ENCODE results near the gene CAST.
"Not testable (repeated sequence)": the region's sequence is repeated elsewhere in the genome, so short reads cannot be mapped to it uniquely, and the experiment has no call there.

CAST gene

DNA sequence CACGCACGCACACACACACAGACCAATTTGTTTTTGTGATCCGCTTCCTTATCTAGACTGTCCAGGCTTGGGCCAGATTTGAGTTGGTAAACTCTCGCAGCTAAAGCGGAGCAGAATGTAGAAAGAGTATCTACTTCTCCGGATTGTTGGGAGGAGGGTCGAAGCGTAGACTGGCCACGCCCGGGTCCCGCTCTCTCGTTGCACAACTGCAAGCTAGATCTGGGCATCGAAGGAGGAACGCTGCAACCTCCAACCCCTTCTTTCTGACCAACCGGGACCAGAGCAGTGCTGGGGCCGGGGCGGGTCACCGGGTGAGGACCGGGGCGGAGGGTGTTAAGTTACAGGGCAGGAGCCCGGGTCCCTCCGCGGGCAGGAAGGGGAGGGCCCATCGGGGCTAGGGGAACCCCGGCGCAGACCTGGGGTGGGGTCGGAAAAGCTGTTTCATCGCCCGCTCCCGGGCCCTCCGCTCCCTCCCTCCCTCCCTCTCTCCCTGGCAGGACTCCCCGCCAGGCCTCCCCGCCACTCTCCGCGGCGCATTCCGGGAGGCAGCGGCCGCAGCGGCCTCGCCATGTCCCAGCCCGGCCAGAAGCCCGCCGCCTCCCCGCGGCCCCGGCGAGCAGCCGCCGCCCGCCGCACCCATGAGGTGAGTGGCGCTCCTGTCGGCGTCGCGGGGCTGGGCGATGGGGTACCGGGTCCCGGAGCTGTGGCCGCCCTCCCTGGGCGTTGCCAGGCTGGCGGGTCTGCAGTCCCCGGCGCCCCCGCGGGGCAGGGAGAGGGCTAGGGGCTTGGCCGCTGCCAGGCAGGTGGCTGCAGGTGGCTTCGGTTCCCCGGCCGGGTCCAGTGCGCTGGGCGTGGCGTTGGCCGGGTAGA, at the start of gene CAST:
Gene CAST (plus strand): TSS at position 522 of the 870 bp plus-strand sequence. CDS start 47 bp downstream, at position 569.
- peak; percentile 79 for DNase-seq (ENCODE audit: low read depth)
- H3K4me3 ChIP-seq (ENCODE audit: low read depth, low read length) = peak within 1 kb of the TSS; percentile 65
- TF ChIP-seq, protein P1, sequence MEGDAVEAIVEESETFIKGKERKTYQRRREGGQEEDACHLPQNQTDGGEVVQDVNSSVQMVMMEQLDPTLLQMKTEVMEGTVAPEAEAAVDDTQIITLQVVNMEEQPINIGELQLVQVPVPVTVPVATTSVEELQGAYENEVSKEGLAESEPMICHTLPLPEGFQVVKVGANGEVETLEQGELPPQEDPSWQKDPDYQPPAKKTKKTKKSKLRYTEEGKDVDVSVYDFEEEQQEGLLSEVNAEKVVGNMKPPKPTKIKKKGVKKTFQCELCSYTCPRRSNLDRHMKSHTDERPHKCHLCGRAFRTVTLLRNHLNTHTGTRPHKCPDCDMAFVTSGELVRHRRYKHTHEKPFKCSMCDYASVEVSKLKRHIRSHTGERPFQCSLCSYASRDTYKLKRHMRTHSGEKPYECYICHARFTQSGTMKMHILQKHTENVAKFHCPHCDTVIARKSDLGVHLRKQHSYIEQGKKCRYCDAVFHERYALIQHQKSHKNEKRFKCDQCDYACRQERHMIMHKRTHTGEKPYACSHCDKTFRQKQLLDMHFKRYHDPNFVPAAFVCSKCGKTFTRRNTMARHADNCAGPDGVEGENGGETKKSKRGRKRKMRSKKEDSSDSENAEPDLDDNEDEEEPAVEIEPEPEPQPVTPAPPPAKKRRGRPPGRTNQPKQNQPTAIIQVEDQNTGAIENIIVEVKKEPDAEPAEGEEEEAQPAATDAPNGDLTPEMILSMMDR (IDR thresholded peaks at IDR 0.05; ENCODE audit: low read depth, low read length, missing control alignments) = no peak

DNA sequence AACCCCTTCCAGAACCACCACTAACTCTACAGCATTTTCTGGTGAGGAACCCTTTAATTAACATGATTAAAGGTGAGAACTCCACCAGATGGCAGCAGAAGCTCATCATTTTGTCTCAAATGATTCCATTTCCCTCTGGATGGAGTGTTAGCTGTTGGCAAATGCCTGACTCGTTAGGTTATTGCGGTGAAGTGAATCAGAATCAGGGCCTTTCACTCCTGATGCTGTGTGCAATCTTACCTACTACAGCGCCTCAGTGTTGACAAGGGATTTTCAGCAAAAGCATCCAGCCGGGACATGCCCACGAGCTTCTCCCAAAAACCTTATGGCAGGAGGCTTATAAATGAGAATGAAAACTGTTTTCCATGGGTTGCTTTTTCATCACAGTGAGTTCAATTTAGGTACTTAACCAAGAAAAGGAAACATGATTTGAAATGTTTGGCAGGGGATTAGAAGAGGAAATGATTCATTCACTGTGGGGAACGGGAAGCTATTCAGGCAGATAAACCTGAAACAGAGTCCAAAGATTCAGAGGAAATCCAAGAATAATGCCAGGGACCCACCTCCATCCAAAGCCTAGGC, 48.0 kb upstream of the CAST start:
- H3K4me3 ChIP-seq (ENCODE audit: low read depth, low read length) = no peak overlapping the region
- TF ChIP-seq, protein P1 (IDR thresholded peaks at IDR 0.05; ENCODE audit: low read depth, low read length, missing control alignments) = peak; percentile 43
- DNase-seq (ENCODE audit: low read depth) = peak; percentile 22

DNA sequence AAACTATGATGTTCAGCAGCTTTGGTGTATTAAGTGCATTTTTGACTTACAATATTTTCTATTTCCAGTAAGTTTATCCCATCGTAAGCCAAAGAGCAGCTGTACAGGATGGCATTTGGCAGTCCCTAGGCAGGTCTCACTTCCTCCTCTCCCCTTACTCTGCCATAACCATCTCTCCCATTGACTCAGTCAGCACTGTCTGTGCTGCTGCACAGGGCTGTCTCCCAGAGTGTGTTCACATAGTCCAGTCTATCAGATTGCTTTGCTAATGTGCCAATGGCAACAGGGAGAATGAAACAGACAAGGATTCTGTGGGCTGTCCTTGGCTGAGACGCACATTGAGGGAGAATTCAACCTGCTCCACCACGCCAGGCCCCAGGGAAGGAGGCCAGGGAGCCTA, 47.0 kb upstream of the CAST start:
- DNase-seq (ENCODE audit: low read depth) = no peak
- TF ChIP-seq, protein P1 (IDR thresholded peaks at IDR 0.05; ENCODE audit: low read depth, low read length, missing control alignments) = no peak

GRCh38 chr5:96616801-96617200, 45.4 kb upstream of the CAST start:
- TF ChIP-seq, protein P1 (IDR thresholded peaks at IDR 0.05; ENCODE audit: low read depth, low read length, missing control alignments) = no peak
- H3K4me3 ChIP-seq (ENCODE audit: low read depth, low read length) = no peak overlapping the region
- no peak for DNase-seq (ENCODE audit: low read depth)

More for the DNA sequence above, 47.0 kb upstream of the CAST start:
- no peak overlapping the region for H3K4me3 ChIP-seq (ENCODE audit: low read depth, low read length)

DNA sequence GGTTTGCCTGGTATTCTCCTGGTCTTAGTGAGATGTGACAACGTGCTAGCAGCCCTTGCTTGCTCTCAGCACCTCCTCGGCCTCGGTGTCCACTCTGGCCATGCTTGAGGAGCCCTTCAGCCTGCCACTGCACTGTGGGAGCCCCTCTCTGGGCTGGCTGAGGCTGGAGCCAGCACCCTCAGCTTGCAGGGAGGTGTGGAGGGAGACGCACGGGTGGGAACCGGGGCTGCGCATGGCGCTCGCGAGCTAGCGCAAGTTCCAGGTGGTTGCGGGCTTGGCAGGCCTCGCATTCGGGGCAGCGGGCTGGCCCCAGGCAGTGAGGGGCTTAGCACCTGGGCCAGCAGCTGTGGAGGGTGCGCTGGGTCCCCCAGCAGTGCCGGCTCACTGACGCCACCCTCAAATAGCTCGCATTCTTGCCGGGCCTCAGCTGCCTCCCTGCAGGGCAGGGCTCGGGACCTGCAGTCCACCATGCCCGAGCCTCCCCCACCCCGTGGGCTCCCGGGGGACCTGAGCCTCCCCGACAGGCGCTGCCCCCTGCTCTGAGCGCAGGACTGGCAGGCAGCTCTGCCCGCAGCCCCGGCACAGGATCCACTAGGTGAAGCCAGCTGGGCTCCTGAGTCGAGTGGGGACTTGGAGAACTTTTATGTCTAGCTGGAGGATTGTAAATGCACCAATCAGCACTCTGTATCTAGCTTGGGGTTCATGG, 43.7 kb upstream of the CAST start:
- H3K4me3 ChIP-seq (ENCODE audit: low read depth, low read length); DNase-seq (ENCODE audit: low read depth): not testable (repeated sequence)

- no peak overlapping the region for H3K4me3 ChIP-seq (ENCODE audit: low read depth, low read length)
- no peak for DNase-seq (ENCODE audit: low read depth)
- TF ChIP-seq, protein P1 (IDR thresholded peaks at IDR 0.05; ENCODE audit: low read depth, low read length, missing control alignments) = no peak
Observed at GRCh38 chr5:96619946-96620345, 42.2 kb upstream of the CAST start.

- TF ChIP-seq, protein P1 (IDR thresholded peaks at IDR 0.05; ENCODE audit: low read depth, low read length, missing control alignments) = no peak
- no peak for DNase-seq (ENCODE audit: low read depth)
- no peak overlapping the region for H3K4me3 ChIP-seq (ENCODE audit: low read depth, low read length)
Observed at GRCh38 chr5:96624596-96624995, 37.6 kb upstream of the CAST start.

Data from GM12864 (cell line).